CD8-positive, alpha-beta memory T cell (primary cell): ENCODE data around the gene GYS1. TPM values are rescaled to one million over a fixed set of nuclear protein-coding genes. Genes with fewer than 3 reads are reported as not detected.
"Not testable (repeated sequence)": the region's sequence is repeated elsewhere in the genome, so short reads cannot be mapped to it uniquely, and the experiment has no call there.

Experiments
- CTCF ChIA-PET: fragments of 350-600 bp; sonication (Branson Sonifier 250); formaldehyde crosslinking; loops from one replicate; lab custom pipeline; 2021; ENCODE audit warnings: antibody characterized with exemption; lab: Charles Lee
- POLR2A ChIA-PET: fragments of 350-600 bp; sonication (Branson Sonifier 250); formaldehyde crosslinking; loops from one replicate; lab custom pipeline; 2021; ENCODE audit warnings: antibody characterized with exemption; lab: Charles Lee
- DNase-seq, 5 donors: peaks; one replicate each; pipeline versions ENCODE4 v3.0.0 to v3.0.0-alpha.2; 2020 to 2022; ENCODE audit warnings: mixed read lengths in 1 of 5
- H3K27ac ChIP-seq: one replicate; pipeline ENCODE4 v1.7.0; 2013; ENCODE audit warnings: low read depth, mild to moderate bottlenecking, low read length, moderate library complexity
- H3K27me3 ChIP-seq: 2 replicates; pipeline ENCODE4 v1.7.0; 2013; ENCODE audit warnings: low read length, mild to moderate bottlenecking; ENCODE audit not compliant: insufficient read depth, poor library complexity, severe bottlenecking
- H3K36me3 ChIP-seq: 2 replicates; pipeline ENCODE4 v1.7.0; 2013; ENCODE audit warnings: mild to moderate bottlenecking, low read length, moderate library complexity; ENCODE audit not compliant: insufficient read depth
- H3K4me1 ChIP-seq: 2 replicates; pipeline ENCODE4 v1.7.0; 2013; ENCODE audit warnings: mild to moderate bottlenecking, low read length, moderate library complexity; ENCODE audit not compliant: insufficient read depth
- H3K4me3 ChIP-seq: 2 replicates; pipeline ENCODE4 v1.7.0; 2013; ENCODE audit warnings: mild to moderate bottlenecking, low read length
- H3K9me3 ChIP-seq: 2 replicates; pipeline ENCODE4 v1.7.0; 2013; ENCODE audit warnings: mild to moderate bottlenecking, low read length
- H3K27ac Mint-ChIP-seq, 8 donors: one replicate each; pipeline ENCODE4 v1.8.0; 2020 to 2021; ENCODE audit warnings: mixed read lengths in 8 of 8, mild to moderate bottlenecking in 6 of 8, inconsistent platforms in 3 of 8, moderate library complexity in 3 of 8
- H3K27me3 Mint-ChIP-seq, 2 donors: one replicate each; pipeline ENCODE4 v1.8.0; 2020 to 2021; ENCODE audit warnings: mixed read lengths in 2 of 2, mild to moderate bottlenecking in 1 of 2, moderate library complexity in 1 of 2
- H3K36me3 Mint-ChIP-seq, 3 donors: one replicate each; pipeline ENCODE4 v1.8.0; 2020 to 2021; ENCODE audit warnings: mixed read lengths in 3 of 3, inconsistent platforms in 1 of 3, mild to moderate bottlenecking in 1 of 3
- H3K4me1 Mint-ChIP-seq, 3 donors: one replicate each; pipeline ENCODE4 v1.8.0; 2020 to 2021; ENCODE audit warnings: mixed read lengths in 3 of 3, inconsistent platforms in 1 of 3, mild to moderate bottlenecking in 1 of 3
- H3K4me3 Mint-ChIP-seq, 7 donors: one replicate each; pipeline ENCODE4 v1.8.0; 2020 to 2021; ENCODE audit warnings: mixed read lengths in 7 of 7, mild to moderate bottlenecking in 6 of 7, moderate library complexity in 4 of 7, inconsistent platforms in 2 of 7
- H3K9me3 Mint-ChIP-seq, 5 donors: one replicate each; pipeline ENCODE4 v1.8.0; 2020 to 2022; ENCODE audit warnings: mixed read lengths in 5 of 5, mild to moderate bottlenecking in 3 of 5, moderate library complexity in 2 of 5, inconsistent platforms in 1 of 5
- polyA plus RNA-seq: library from polyadenylated mRNA; unstranded; fragments of 300-500 nt; fragmentation: Illumina TruSeq; gene quantifications from one replicate; pipeline ENCODE4 v1.2.3, GENCODE V29; 2021
- total RNA-seq, 2 experiments: library from RNA; stranded (reverse); gene quantifications; one replicate each; pipeline ENCODE4 v1.2.3, GENCODE V29; 2021

Gene GYS1
- total and polyA plus RNA-seq, 3 experiments from 2014 or later, result 31.5 to 38.9 (median 38.2) TPM

DNA sequence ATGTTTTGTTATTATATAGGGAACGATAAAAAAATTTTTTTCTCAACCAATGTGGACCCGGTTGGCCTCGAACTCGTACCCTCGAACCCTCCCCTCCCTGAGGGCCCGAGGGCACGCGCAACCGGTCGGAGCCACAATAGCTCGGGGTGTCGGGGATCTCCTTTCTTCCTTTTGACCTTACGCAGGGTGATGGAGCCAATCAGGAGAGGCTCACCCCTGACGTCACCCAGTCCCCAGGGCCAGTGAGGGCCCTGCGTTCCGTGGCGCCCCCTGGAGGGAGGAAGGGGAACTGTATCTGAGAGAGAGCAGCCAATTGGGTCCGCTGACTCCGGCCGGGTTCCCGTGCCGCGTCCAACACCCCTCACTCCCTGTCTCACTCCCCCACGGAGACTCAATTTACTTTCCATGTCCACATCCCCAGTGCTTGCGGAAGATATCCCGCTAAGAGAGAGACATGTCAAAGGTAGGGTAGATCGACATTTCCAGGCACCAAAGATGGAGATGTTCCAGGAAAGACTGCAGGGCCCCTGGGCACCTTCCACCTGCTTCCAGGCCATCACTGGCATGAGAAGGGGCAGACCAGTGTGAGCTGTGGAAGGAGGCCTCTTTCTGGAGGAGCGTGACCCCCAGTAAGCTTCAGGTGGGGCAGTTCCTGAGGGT, 38.7 kb upstream of the GYS1 start, which contains the start of gene CGB2:
CGB2 (plus strand) TSS at position 249 of the 660 bp plus-strand sequence; CDS start at position 455, 206 bp downstream.
- H3K4me1 ChIP-seq, H3K36me3 ChIP-seq, H3K4me3 ChIP-seq, H3K27ac ChIP-seq, CTCF ChIA-PET, H3K9me3 Mint-ChIP-seq, H3K36me3 Mint-ChIP-seq, H3K27me3 ChIP-seq, H3K9me3 ChIP-seq, H3K4me1 Mint-ChIP-seq: not testable (repeated sequence)
- Mint-ChIP-seq H3K4me3 (peak within 1 kb of the TSS in 2 of 7 donors; percentile 9 to 51), H3K27ac (peak within 1 kb of the TSS in 1 of 8 donors; percentile 16), H3K27me3 (peaks cover 4 to 12% of the 10 kb centered on the region in 2 donors)
- peak in 4 of 5 donors; percentile 39 to 57 (median 41) for DNase-seq
- POLR2A ChIA-PET, result interaction anchor here (0.5 kb wide), 1 partner anchor 810 kb away, joined by 4 read pairs; no protein-coding TSS in a partner anchor

DNA sequence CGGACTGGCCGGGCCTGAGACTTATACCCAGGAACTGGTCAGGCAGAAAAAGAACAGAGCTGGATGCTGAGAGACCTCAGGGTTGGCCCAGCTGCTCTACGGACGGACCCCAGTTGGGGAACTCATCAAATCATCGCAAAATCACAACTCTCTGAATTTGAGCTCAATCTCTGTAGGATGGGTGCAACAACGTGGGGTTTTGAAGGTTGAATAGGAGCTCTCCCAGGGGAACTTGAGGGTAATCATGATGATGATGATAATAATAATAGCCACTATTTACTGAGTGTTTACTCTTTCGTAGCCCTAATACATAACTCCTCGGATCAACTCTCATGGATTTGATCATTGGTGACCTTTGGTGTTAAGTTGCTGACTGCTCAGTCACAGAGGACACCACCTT, 37.2 kb upstream of the GYS1 start:
- H3K27me3 Mint-ChIP-seq, H3K36me3 Mint-ChIP-seq, H3K4me1 ChIP-seq, H3K27ac ChIP-seq, H3K36me3 ChIP-seq, H3K27me3 ChIP-seq, DNase-seq, H3K9me3 ChIP-seq, H3K4me1 Mint-ChIP-seq, H3K4me3 Mint-ChIP-seq, H3K9me3 Mint-ChIP-seq, H3K27ac Mint-ChIP-seq, CTCF ChIA-PET, POLR2A ChIA-PET, H3K4me3 ChIP-seq: not testable (repeated sequence)

DNA sequence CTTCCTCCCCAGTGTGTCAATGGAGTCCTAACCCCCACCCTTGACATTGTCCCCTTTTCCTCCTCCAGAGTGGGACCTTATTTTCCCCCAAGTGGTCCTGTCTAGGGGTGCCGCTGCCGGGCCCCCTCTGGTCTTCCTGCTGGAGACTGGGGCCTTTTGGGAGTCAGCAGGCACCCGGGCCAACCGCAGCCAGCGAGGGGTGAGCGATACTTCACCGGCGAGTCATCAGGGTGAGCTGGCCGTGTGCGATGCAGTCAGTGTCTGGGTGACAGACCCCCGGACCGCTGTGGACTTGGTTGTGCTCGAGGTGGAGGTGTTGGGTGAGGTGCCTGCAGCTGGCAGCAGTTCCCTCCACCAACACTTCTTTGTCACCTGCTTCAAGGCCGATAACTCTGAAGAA, 36.6 kb upstream of the GYS1 start:
- H3K27ac ChIP-seq, H3K36me3 ChIP-seq, H3K27ac Mint-ChIP-seq, H3K9me3 Mint-ChIP-seq, CTCF ChIA-PET, H3K4me3 Mint-ChIP-seq, H3K4me1 Mint-ChIP-seq, H3K4me3 ChIP-seq, H3K36me3 Mint-ChIP-seq, H3K27me3 ChIP-seq, POLR2A ChIA-PET, H3K9me3 ChIP-seq, H3K4me1 ChIP-seq, DNase-seq, H3K27me3 Mint-ChIP-seq: not testable (repeated sequence)

DNA sequence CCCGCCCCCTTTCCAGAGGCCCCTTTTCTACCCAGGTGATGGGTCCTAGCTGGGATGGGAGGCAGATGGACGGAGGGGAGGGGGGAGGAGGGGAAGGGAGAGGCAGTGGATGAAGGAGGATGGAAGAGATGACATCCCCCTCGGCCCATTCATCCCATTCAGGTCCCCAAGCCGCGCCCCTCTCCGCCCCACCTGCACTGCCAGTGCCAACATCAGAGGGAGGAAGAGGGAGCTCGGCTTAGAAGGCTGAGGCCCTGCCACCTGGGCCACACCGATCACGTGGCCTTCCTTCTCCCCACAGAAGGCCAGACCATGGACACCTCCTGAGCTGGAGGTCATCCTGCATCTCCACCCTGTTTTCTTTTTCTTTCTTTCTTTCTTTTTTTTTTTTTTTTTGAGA, 35.6 kb upstream of the GYS1 start:
- H3K27me3 ChIP-seq, H3K4me3 Mint-ChIP-seq, H3K9me3 ChIP-seq, H3K4me1 ChIP-seq, H3K9me3 Mint-ChIP-seq, H3K4me1 Mint-ChIP-seq, H3K27ac Mint-ChIP-seq, H3K36me3 ChIP-seq, H3K36me3 Mint-ChIP-seq, H3K27me3 Mint-ChIP-seq, H3K27ac ChIP-seq, POLR2A ChIA-PET, DNase-seq, CTCF ChIA-PET, H3K4me3 ChIP-seq: not testable (repeated sequence)

DNA sequence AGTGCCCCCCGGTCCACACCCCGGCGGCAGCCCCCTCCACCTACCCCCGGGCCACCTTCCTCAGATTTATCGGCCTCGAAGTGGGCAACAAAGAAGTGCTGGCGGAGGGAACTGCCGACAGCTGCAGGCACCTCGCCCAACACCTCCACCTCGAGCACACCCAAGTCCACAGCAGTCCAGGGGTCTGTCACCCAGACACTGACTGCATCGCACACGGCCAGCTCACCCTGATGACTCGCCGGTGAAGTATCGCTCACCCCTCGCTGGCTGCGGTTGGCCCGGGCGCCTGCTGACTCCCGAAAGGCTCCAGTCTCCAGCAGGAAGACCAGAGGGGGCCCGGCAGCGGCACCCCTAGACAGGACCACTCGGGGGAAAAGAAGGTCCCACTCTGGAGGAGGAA, 32.5 kb upstream of the GYS1 start:
- H3K4me3 ChIP-seq, H3K27me3 ChIP-seq, H3K27ac ChIP-seq, CTCF ChIA-PET, H3K4me3 Mint-ChIP-seq, H3K36me3 ChIP-seq, H3K36me3 Mint-ChIP-seq, H3K9me3 ChIP-seq, H3K9me3 Mint-ChIP-seq, H3K27me3 Mint-ChIP-seq, H3K4me1 ChIP-seq, DNase-seq, POLR2A ChIA-PET: not testable (repeated sequence)
- Mint-ChIP-seq H3K4me1 (peaks cover 7 to 10% (median 8%) of the 10 kb centered on the region in 3 donors), H3K27ac (peak overlapping the region in 1 of 8 donors; percentile 16)

DNA sequence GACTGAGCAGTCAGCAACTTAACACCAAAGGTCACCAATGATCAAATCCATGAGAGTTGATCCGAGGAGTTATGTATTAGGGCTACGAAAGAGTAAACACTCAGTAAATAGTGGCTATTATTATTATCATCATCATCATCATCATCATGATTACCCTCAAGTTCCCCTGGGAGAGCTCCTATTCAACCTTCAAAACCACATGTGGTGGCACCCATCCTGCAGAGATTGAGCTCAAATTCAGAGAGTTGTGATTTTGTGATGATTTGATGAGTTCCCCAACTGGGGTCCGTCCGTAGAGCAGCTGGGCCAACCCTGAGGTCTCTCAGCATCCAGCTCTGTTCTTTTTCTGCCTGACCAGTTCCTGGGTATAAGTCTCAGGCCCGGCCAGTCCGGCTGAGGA, 32.0 kb upstream of the GYS1 start:
- H3K27ac Mint-ChIP-seq, H3K36me3 Mint-ChIP-seq, H3K36me3 ChIP-seq, CTCF ChIA-PET, H3K9me3 Mint-ChIP-seq, H3K4me3 ChIP-seq, H3K4me1 ChIP-seq, H3K4me3 Mint-ChIP-seq, H3K9me3 ChIP-seq, POLR2A ChIA-PET, H3K27ac ChIP-seq, H3K27me3 Mint-ChIP-seq, H3K27me3 ChIP-seq, DNase-seq: not testable (repeated sequence)
- peaks cover 10 to 15% (median 11%) of the 10 kb centered on the region in 3 donors for H3K4me1 Mint-ChIP-seq

DNA sequence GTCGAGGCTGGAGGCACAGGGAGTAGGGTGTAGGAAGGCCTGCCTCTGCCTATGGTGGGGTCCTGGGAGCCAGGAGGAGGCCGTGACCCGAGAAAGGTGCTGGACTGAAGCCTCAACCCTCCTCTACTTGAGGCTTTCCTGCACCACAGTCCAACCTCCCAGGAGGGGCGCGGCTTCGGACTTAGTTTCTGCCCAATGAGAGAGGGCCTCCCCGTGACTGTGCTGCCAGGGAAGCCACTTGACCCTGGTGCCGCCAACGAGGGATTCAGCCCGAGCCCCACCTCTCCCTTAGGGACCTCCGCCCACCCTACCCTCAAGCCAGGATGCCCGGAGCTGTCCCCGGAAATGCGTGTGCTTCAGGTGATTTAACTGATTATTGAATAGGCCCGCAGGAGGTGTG, 31.1 kb upstream of the GYS1 start, which contains the start of gene CGB3:
CGB3 (minus strand) TSS at position 101 of the 400 bp plus-strand sequence. CDS start 362 bp downstream, outside the sequence.
- H3K4me1 ChIP-seq, DNase-seq, H3K36me3 Mint-ChIP-seq, H3K9me3 ChIP-seq, H3K36me3 ChIP-seq, H3K27me3 ChIP-seq, POLR2A ChIA-PET, H3K27me3 Mint-ChIP-seq, H3K9me3 Mint-ChIP-seq, H3K4me3 ChIP-seq, H3K27ac ChIP-seq, H3K4me3 Mint-ChIP-seq, CTCF ChIA-PET, H3K27ac Mint-ChIP-seq: not testable (repeated sequence)
- peaks cover 11 to 24% (median 13%) of the 10 kb centered on the region in 3 donors for H3K4me1 Mint-ChIP-seq

DNA sequence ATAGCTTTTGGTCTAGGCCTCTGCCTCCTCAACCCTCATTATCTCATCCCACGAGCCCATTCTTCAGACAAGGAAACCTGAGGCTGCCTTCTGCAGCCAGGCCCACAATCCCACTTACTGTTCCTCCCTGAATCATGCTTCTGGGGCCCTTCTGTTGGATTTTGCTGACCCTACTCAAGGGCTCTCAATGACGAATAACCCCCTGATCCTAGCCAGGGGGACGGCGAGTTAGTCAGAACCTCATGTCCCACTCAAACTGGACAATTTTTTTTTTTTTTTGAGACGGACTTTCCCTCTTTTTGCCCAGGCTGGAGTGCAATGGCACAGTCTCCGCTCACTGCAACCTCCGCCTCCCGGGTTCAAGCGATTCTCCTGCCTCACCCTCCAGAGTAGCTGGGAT, 29.0 kb upstream of the GYS1 start:
- H3K9me3 ChIP-seq, result no peaks in the 10 kb centered on the region
- POLR2A ChIA-PET, result no interaction called here
- CTCF ChIA-PET, result interaction anchor here (1.2 kb wide), 1 partner anchor 29 kb away, joined by 4 read pairs; the partner anchor contains the start of genes GYS1 and RUVBL2
- DNase-seq, result no peak
- H3K4me3 ChIP-seq, result no peak overlapping the region
- no peak overlapping the region for H3K27ac ChIP-seq
- peaks cover 6% of the 10 kb centered on the region for H3K4me1 ChIP-seq
- H3K27me3 ChIP-seq, result no peaks in the 10 kb centered on the region
- Mint-ChIP-seq H3K27ac (no peak overlapping the region), H3K4me1 (peaks cover 21 to 40% (median 23%) of the 10 kb centered on the region in 3 donors), H3K9me3 (no peaks in the 10 kb centered on the region), H3K4me3 (no peak overlapping the region), H3K27me3 (peaks cover 0 to 3% of the 10 kb centered on the region in 2 donors), H3K36me3 (no peaks in the 10 kb centered on the region)
- no peaks in the 10 kb centered on the region for H3K36me3 ChIP-seq
